MM.1S (cell line): ENCODE results near the gene RIPOR3.

Experiments
- DNase-seq: peaks from one replicate; pipeline ENCODE4 v3.0.0-alpha.2; 2015
- H2AFZ ChIP-seq: fragments of 300-600 bp; sonication (generic); 2 replicates; pipeline ENCODE4 v1.6.0; 2016; ENCODE audit warnings: antibody characterized with exemption, low read length
- H3F3A ChIP-seq: fragments of 300-600 bp; sonication (generic); 2 replicates; pipeline ENCODE4 v1.6.1; 2016; ENCODE audit warnings: mild to moderate bottlenecking, antibody characterized with exemption, low read length, moderate library complexity, mixed read lengths; ENCODE audit not compliant: insufficient read depth
- H3K27ac ChIP-seq: fragments of 300-600 bp; sonication (generic); 2 replicates; pipeline ENCODE4 v1.5.1; 2016; ENCODE audit warnings: mild to moderate bottlenecking, low read length
- H3K27me3 ChIP-seq: fragments of 300-600 bp; sonication (generic); replicated peaks from 2 replicates; pipeline ENCODE4 v1.6.0; 2016; ENCODE audit warnings: low read length; ENCODE audit not compliant: insufficient read depth
- H3K36me3 ChIP-seq: fragments of 300-600 bp; sonication (generic); replicated peaks from 2 replicates; pipeline ENCODE4 v1.6.1; 2016; ENCODE audit warnings: mild to moderate bottlenecking, low read length, mixed read lengths; ENCODE audit not compliant: insufficient read depth
- H3K4me1 ChIP-seq: fragments of 300-600 bp; sonication (generic); 2 replicates; pipeline ENCODE4 v1.6.1; 2016; ENCODE audit warnings: low read length, mixed read lengths
- H3K4me2 ChIP-seq: fragments of 300-600 bp; sonication (generic); 2 replicates; pipeline ENCODE4 v1.6.0; 2016; ENCODE audit warnings: low read depth, low read length
- H3K4me3 ChIP-seq: fragments of 300-600 bp; sonication (generic); 2 replicates; pipeline ENCODE4 v1.5.1; 2016; ENCODE audit warnings: low read length, mixed read lengths
- H3K79me2 ChIP-seq: fragments of 300-600 bp; sonication (generic); 2 replicates; pipeline ENCODE4 v1.6.1; 2016; ENCODE audit warnings: mixed run types, low read length, mixed read lengths
- H3K9ac ChIP-seq: fragments of 300-600 bp; sonication (generic); 2 replicates; pipeline ENCODE4 v1.6.1; 2016; ENCODE audit warnings: low read length, mixed read lengths
- H3K9me2 ChIP-seq: fragments of 300-600 bp; sonication (generic); replicated peaks from 2 replicates; pipeline ENCODE4 v1.6.1; 2016; ENCODE audit warnings: mild to moderate bottlenecking, low read length, mixed read lengths; ENCODE audit not compliant: insufficient read depth
- H3K9me3 ChIP-seq: fragments of 300-600 bp; sonication (generic); replicated peaks from 2 replicates; pipeline ENCODE4 v1.6.1; 2016; ENCODE audit warnings: mild to moderate bottlenecking, low read length, mixed read lengths; ENCODE audit not compliant: insufficient read depth
- H4K20me1 ChIP-seq: fragments of 300-600 bp; sonication (generic); 2 replicates; pipeline ENCODE4 v1.6.1; 2016; ENCODE audit warnings: mild to moderate bottlenecking, low read length, moderate library complexity, mixed read lengths; ENCODE audit not compliant: insufficient read depth
- EZH2 ChIP-seq: fragments of 300-600 bp; sonication (generic); optimal IDR thresholded peaks from 2 replicates; pipeline ENCODE3; 2017; ENCODE audit warnings: low read depth, mild to moderate bottlenecking, antibody characterized with exemption, low read length, mixed read lengths
- EZH2phosphoT487 ChIP-seq: fragments of 300-600 bp; sonication (generic); IDR thresholded peaks from 2 replicates; pipeline ENCODE4 v1.6.1; 2018; ENCODE audit warnings: antibody characterized with exemption, low read length
- TF ChIP-seq, protein P1 (sequence below): fragments of 300-600 bp; sonication (generic); IDR thresholded peaks from 2 replicates; pipeline ENCODE4 v1.5.1; 2016; ENCODE audit warnings: antibody characterized with exemption, low read length, mixed read lengths

Gene RIPOR3

GRCh38 chr20:50628853-50629669 is 62.3 kb downstream of the RIPOR3 start:
- DNase-seq = no peak
- no peak overlapping the region for H3K9ac ChIP-seq
- no peaks in the 10 kb centered on the region for H3K9me3 ChIP-seq
- TF ChIP-seq EZH2phosphoT487 (no peak), EZH2 (no peak)
- TF ChIP-seq, protein P1, sequence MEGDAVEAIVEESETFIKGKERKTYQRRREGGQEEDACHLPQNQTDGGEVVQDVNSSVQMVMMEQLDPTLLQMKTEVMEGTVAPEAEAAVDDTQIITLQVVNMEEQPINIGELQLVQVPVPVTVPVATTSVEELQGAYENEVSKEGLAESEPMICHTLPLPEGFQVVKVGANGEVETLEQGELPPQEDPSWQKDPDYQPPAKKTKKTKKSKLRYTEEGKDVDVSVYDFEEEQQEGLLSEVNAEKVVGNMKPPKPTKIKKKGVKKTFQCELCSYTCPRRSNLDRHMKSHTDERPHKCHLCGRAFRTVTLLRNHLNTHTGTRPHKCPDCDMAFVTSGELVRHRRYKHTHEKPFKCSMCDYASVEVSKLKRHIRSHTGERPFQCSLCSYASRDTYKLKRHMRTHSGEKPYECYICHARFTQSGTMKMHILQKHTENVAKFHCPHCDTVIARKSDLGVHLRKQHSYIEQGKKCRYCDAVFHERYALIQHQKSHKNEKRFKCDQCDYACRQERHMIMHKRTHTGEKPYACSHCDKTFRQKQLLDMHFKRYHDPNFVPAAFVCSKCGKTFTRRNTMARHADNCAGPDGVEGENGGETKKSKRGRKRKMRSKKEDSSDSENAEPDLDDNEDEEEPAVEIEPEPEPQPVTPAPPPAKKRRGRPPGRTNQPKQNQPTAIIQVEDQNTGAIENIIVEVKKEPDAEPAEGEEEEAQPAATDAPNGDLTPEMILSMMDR = no peak
- H3K36me3 ChIP-seq = no peaks in the 10 kb centered on the region
- H3K9me2 ChIP-seq = no peaks in the 10 kb centered on the region
- no peak overlapping the region for H3K4me3 ChIP-seq
- H3K27ac ChIP-seq = no peak overlapping the region
- peaks cover 32% of the 10 kb centered on the region for H3K27me3 ChIP-seq
- no peaks in the 10 kb centered on the region for H4K20me1 ChIP-seq
- no peaks in the 10 kb centered on the region for H3F3A ChIP-seq
- no peak overlapping the region for H2AFZ ChIP-seq
- H3K4me1 ChIP-seq = peaks cover 5% of the 10 kb centered on the region; the same call in 1 of the 2 replicates
- H3K79me2 ChIP-seq = no peaks in the 10 kb centered on the region
- H3K4me2 ChIP-seq = no peak overlapping the region

DNA sequence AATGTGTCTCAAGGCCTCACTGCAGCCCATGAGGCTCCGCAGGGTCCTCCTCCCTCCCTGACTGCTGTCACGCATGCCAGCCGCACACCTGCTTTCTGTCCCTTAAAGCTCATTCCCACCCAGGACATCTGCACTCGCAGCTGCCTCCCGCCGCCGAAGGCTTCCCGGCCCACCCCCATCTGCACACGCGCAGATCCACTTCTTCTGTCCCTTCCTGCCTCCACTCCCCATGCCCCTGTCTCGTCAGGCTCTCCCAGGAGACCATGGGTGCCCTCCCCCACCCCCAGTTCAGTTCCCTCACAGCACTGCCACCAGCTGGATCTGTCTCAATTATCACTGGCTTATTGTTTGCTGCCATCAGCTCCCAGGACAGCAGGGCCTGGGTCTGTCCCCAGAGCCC is 63.0 kb downstream of the RIPOR3 start:
- Histone ChIP-seq H3K9ac (no peak overlapping the region), H3F3A (no peaks in the 10 kb centered on the region), H3K36me3 (no peaks in the 10 kb centered on the region), H3K4me1 (peaks cover 5% of the 10 kb centered on the region; the same call in 1 of the 2 replicates), H3K79me2 (no peaks in the 10 kb centered on the region), H4K20me1 (no peaks in the 10 kb centered on the region), H3K9me3 (no peaks in the 10 kb centered on the region), H3K9me2 (no peaks in the 10 kb centered on the region), H3K27me3 (peaks cover 25% of the 10 kb centered on the region), H3K4me3 (no peak overlapping the region), H3K4me2 (no peak overlapping the region), H2AFZ (no peak overlapping the region), H3K27ac (no peak overlapping the region)
- no peak for DNase-seq
- TF ChIP-seq EZH2 (no peak), EZH2phosphoT487 (no peak)
- TF ChIP-seq, protein P1 = no peak

GRCh38 chr20:50627747-50628146 is 63.6 kb downstream of the RIPOR3 start:
- H3K9me2 ChIP-seq = no peaks in the 10 kb centered on the region
- TF ChIP-seq EZH2phosphoT487 (no peak), EZH2 (no peak)
- TF ChIP-seq, protein P1 = no peak

More at GRCh38 chr20:50627747-50628146, 63.6 kb downstream of the RIPOR3 start:
- Histone ChIP-seq H3K9ac (no peak overlapping the region), H3K27ac (no peak overlapping the region), H4K20me1 (no peaks in the 10 kb centered on the region), H3F3A (no peaks in the 10 kb centered on the region), H3K36me3 (no peaks in the 10 kb centered on the region), H3K4me1 (peaks cover 5% of the 10 kb centered on the region; the same call in 1 of the 2 replicates), H3K79me2 (no peaks in the 10 kb centered on the region), H3K9me3 (no peaks in the 10 kb centered on the region), H2AFZ (no peak overlapping the region), H3K4me2 (no peak overlapping the region), H3K27me3 (peaks cover 23% of the 10 kb centered on the region), H3K4me3 (no peak overlapping the region)
- no peak for DNase-seq
